Natural killer cell (primary cell): ENCODE measurements around the gene SLC19A1. TPM values are rescaled to one million over a fixed set of nuclear protein-coding genes. Genes with fewer than 3 reads are reported as not detected.

Source experiments
- ATAC-seq, 3 donors: fragments of 150-1000 bp in 2 of 3; fragments of 200-7000 bp in 1 of 3; cut with Tn5 transposase; 1 replicate in 1 of 3; 2 replicates in 2 of 3; pipeline ENCODE4 v1.10.0; 2021; ENCODE audit warnings: mild to moderate bottlenecking in 2 of 3, moderate library complexity in 2 of 3
- DNase-seq, 2 donors: peaks; one replicate each; pipeline versions ENCODE4 v3.0.0 to v3.0.0-alpha.2; 2013 to 2021; ENCODE audit warnings: mixed read lengths in 1 of 2
- H3K27ac ChIP-seq: one replicate; pipeline ENCODE4 v1.5.1; 2013; ENCODE audit warnings: mild to moderate bottlenecking, low read length
- H3K27me3 ChIP-seq: one replicate; pipeline ENCODE4 v1.6.1; 2013; ENCODE audit warnings: low read length; ENCODE audit not compliant: control insufficient read depth, insufficient read depth
- H3K36me3 ChIP-seq: one replicate; pipeline ENCODE4 v1.6.1; 2013; ENCODE audit warnings: low read length; ENCODE audit not compliant: control insufficient read depth, insufficient read depth
- H3K4me1 ChIP-seq: one replicate; pipeline ENCODE4 v1.6.1; 2013; ENCODE audit warnings: low read length; ENCODE audit not compliant: control insufficient read depth, insufficient read depth
- H3K4me3 ChIP-seq: one replicate; pipeline ENCODE4 v1.5.1; 2013; ENCODE audit warnings: low read length
- H3K9me3 ChIP-seq: one replicate; pipeline ENCODE4 v1.6.1; 2013; ENCODE audit warnings: low read length; ENCODE audit not compliant: control insufficient read depth, insufficient read depth
- H3K27ac Mint-ChIP-seq, 2 donors: one replicate each; pipeline ENCODE4 v1.8.0; 2022; ENCODE audit warnings: mild to moderate bottlenecking in 2 of 2, mixed read lengths in 2 of 2, moderate library complexity in 1 of 2
- H3K27me3 Mint-ChIP-seq, 2 donors: one replicate each; pipeline ENCODE4 v1.8.0; 2022; ENCODE audit warnings: low read depth in 2 of 2, mixed read lengths in 2 of 2
- H3K36me3 Mint-ChIP-seq: one replicate; pipeline ENCODE4 v1.8.0; 2022; ENCODE audit warnings: mixed read lengths
- H3K4me1 Mint-ChIP-seq, 2 donors: one replicate each; pipeline ENCODE4 v1.8.0; 2022; ENCODE audit warnings: mixed read lengths in 2 of 2
- H3K4me3 Mint-ChIP-seq: one replicate; pipeline ENCODE4 v1.8.0; 2022; ENCODE audit warnings: mild to moderate bottlenecking, moderate library complexity, mixed read lengths
- H3K9me3 Mint-ChIP-seq, 2 donors: one replicate each; pipeline ENCODE4 v1.8.0; 2022; ENCODE audit warnings: mixed read lengths in 2 of 2
- CTCF ChIP-seq: fragments of 200-600 bp; IDR thresholded peaks from one replicate; pipeline ENCODE4 v1.8.0; 2022; ENCODE audit warnings: antibody characterized with exemption
- WGBS: methylation state at CpG from one replicate; pipeline ENCODE4 v1.1.7; 2013; ENCODE audit warnings: missing lambda C conversion rate; ENCODE audit not compliant: insufficient coverage; 5-methylcytosine and 5-hydroxymethylcytosine counted together
- intact Hi-C: fragments of 100-400 bp; cut with micrococcal nuclease; formaldehyde crosslinking; loops from one replicate; pipeline ENCODE4 v1.14.2; 2022
- total RNA-seq, 4 donors: library from RNA; stranded (reverse); fragments of 120-200 nt in 1 of 4; gene quantifications; one replicate each; pipeline versions ENCODE4 v1.2.3 to v1.2.4, GENCODE V29; 2013 to 2022

Gene SLC19A1
- total RNA-seq, 3 donors from 2014 or later (not counting 1 experiment from before 2014, with no cell fraction given), result 2.5 to 9.0 (median 4.9) TPM

- DNase-seq (no peak), ATAC-seq (no peak)
- Mint-ChIP-seq H3K9me3 (no peaks in the 10 kb centered on the region), H3K4me3 (peak overlapping the region; percentile 96), H3K36me3 (no peaks in the 10 kb centered on the region), H3K27ac (peak overlapping the region; percentile 88 to 89), H3K27me3 (no peaks in the 10 kb centered on the region), H3K4me1 (peaks cover 18 to 27% of the 10 kb centered on the region in 2 donors)
- Histone ChIP-seq H3K4me1 (peaks cover 38% of the 10 kb centered on the region), H3K27ac (peak overlapping the region; percentile 77), H3K9me3 (no peaks in the 10 kb centered on the region), H3K4me3 (no peak overlapping the region), H3K36me3 (no peaks in the 10 kb centered on the region), H3K27me3 (no peaks in the 10 kb centered on the region)
- 77% methylated on average over 44 of the region's 44 CpGs for WGBS
- intact Hi-C loops, result loop anchor here (1.0 kb wide), 2 partner anchors 119 to 343 kb away; no protein-coding TSS in a partner anchor
- TF ChIP-seq CTCF, result no peak
Measured at GRCh38 chr21:45477176-45478114, 64.8 kb downstream of the SLC19A1 start.

GRCh38 chr21:45476582-45476981 lies 65.7 kb downstream of the SLC19A1 start:
- WGBS, result 96% methylated on average over 6 of the region's 6 CpGs
- intact Hi-C loops, result no loop called here

GRCh38 chr21:45475797-45476570 lies 66.3 kb downstream of the SLC19A1 start:
- no peaks in the 10 kb centered on the region for H3K36me3 Mint-ChIP-seq
- no peaks in the 10 kb centered on the region for H3K9me3 ChIP-seq
- peak overlapping the region in 1 of 2 donors; percentile 34 for H3K27ac Mint-ChIP-seq
- H3K27ac ChIP-seq, result no peak overlapping the region
- intact Hi-C loops, result no loop called here
- H3K4me3 Mint-ChIP-seq, result no peak overlapping the region
- H3K27me3 Mint-ChIP-seq, result no peaks in the 10 kb centered on the region
- H3K4me1 Mint-ChIP-seq, result peaks cover 18 to 27% of the 10 kb centered on the region in 2 donors
- peaks cover 30% of the 10 kb centered on the region for H3K4me1 ChIP-seq
- ATAC-seq, result no peak
- DNase-seq, result no peak
- no peaks in the 10 kb centered on the region for H3K27me3 ChIP-seq
- H3K9me3 Mint-ChIP-seq, result no peaks in the 10 kb centered on the region
- no peak for TF ChIP-seq CTCF
- H3K36me3 ChIP-seq, result no peaks in the 10 kb centered on the region
- 92% methylated on average over 53 of the region's 53 CpGs for WGBS
- no peak overlapping the region for H3K4me3 ChIP-seq

More at GRCh38 chr21:45476582-45476981, 65.7 kb downstream of the SLC19A1 start:
- Histone ChIP-seq H3K4me3 (no peak overlapping the region), H3K9me3 (no peaks in the 10 kb centered on the region), H3K27me3 (no peaks in the 10 kb centered on the region), H3K27ac (no peak overlapping the region), H3K36me3 (no peaks in the 10 kb centered on the region), H3K4me1 (peaks cover 30% of the 10 kb centered on the region)
- DNase-seq (no peak), ATAC-seq (no peak)
- no peak overlapping the region for H3K4me3 Mint-ChIP-seq
- H3K4me1 Mint-ChIP-seq, result peaks cover 18 to 27% of the 10 kb centered on the region in 2 donors
- H3K27ac Mint-ChIP-seq, result peak overlapping the region in 1 of 2 donors; percentile 34
- H3K36me3 Mint-ChIP-seq, result no peaks in the 10 kb centered on the region
- H3K27me3 Mint-ChIP-seq, result no peaks in the 10 kb centered on the region
- H3K9me3 Mint-ChIP-seq, result no peaks in the 10 kb centered on the region
- no peak for TF ChIP-seq CTCF
